ENCODE data around the gene KIF19. TPM values are rescaled to one million over a fixed set of nuclear protein-coding genes. Genes with fewer than 3 reads are reported as not detected.

The KIF19 gene
- total and polyA plus RNA-seq, 4 donors: 0.42 to 2.1 (median 0.83) TPM

DNA sequence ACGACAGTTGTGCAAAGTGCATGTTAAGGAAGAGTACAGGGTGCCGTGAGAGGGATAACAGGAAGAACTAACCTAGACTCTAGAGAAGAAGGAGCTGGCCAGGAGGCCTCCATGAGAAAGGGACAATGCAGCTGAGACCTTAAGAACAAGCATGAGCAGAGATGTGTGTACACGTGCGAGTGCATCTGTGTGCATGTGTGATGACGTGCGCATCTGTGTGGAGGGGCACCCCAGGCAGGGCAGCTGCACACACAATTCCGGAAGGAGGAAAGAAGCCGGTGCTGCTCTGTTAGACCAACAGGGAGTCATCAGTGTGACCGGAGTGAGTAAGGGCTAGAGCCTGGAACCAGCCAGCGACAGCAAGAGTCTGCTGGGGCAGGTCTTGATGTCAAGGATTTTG is 7.6 kb upstream of the KIF19 start:
- Histone ChIP-seq H3K27me3 (ENCODE audit: control insufficient read depth in 4 of 4, insufficient read depth in 4 of 4, low read length in 3 of 4) (peaks cover 0 to 3% (median 0%) of the 10 kb centered on the region in 4 donors), H3K36me3 (ENCODE audit: control insufficient read depth in 4 of 4, insufficient read depth in 3 of 4, low read depth in 1 of 4, low read length in 3 of 4) (no peaks in the 10 kb centered on the region), H3K9ac (ENCODE audit: low read depth in 1 of 2, low read length in 2 of 2) (no peak overlapping the region), H3K27ac (ENCODE audit: low read depth in 1 of 2, low read length in 2 of 2) (no peak overlapping the region), H3K4me3 (ENCODE audit: low read depth in 1 of 3, low read length in 3 of 3) (no peak overlapping the region), H3K4me1 (ENCODE audit: control insufficient read depth in 4 of 4, insufficient read depth in 4 of 4, low read length in 3 of 4) (no peaks in the 10 kb centered on the region), H3K9me3 (ENCODE audit: control insufficient read depth in 4 of 4, low read length in 3 of 4) (no peaks in the 10 kb centered on the region)
- WGBS: 84% methylated on average over 10 of the region's 10 CpGs
- no peak for DNase-seq (ENCODE audit: low spot score)
- TF ChIP-seq RXRA (IDR thresholded peaks at IDR 0.05): no peak

DNA sequence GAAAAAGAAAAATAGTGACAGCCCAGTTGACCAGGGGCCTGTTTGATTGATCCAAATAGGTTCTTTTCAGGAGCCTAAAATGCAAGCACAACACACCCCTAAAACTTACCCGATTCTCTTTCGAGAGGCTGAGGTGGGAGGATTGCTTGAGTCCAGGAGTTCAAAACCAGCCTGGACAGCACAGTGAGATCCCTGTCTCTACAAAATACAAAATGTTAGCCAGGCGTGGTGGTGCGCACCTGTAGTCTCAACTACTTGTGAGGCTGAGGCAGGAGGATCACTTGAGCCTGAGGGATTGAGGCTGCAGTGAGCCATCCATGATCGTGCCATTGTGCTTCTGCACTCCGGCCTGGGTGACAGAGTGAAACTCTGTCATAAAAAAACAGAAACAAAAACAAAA is 1.5 kb upstream of the KIF19 start:
- DNase-seq (ENCODE audit: low spot score): no peak
- Histone ChIP-seq H3K9me3 (ENCODE audit: control insufficient read depth in 4 of 4, low read length in 3 of 4) (no peaks in the 10 kb centered on the region), H3K9ac (ENCODE audit: low read depth in 1 of 2, low read length in 2 of 2) (no peak overlapping the region), H3K4me1 (ENCODE audit: control insufficient read depth in 4 of 4, insufficient read depth in 4 of 4, low read length in 3 of 4) (peaks cover 0 to 15% (median 8%) of the 10 kb centered on the region in 4 donors), H3K36me3 (ENCODE audit: control insufficient read depth in 4 of 4, insufficient read depth in 3 of 4, low read depth in 1 of 4, low read length in 3 of 4) (no peaks in the 10 kb centered on the region), H3K27me3 (ENCODE audit: control insufficient read depth in 4 of 4, insufficient read depth in 4 of 4, low read length in 3 of 4) (peaks cover 0 to 8% (median 6%) of the 10 kb centered on the region in 4 donors), H3K4me3 (ENCODE audit: low read depth in 1 of 3, low read length in 3 of 3) (no peak overlapping the region), H3K27ac (ENCODE audit: low read depth in 1 of 2, low read length in 2 of 2) (no peak overlapping the region)
- WGBS: 86% methylated on average over 6 of the region's 6 CpGs
- TF ChIP-seq TAF1 (conservative IDR thresholded peaks at IDR 0.05) (no peak), NR2F2 (IDR thresholded peaks at IDR 0.05) (no peak), FOXA1 (IDR thresholded peaks at IDR 0.05) (no peak), RAD21 (IDR thresholded peaks at IDR 0.05) (no peak), YY1 (IDR thresholded peaks at IDR 0.05) (no peak), ATF3 (IDR thresholded peaks at IDR 0.05) (no peak), EGR1 (IDR thresholded peaks at IDR 0.05; ENCODE audit: low read depth in 2 of 2) (no peak), ZBTB33 (IDR thresholded peaks at IDR 0.05) (no peak), HNF4G (IDR thresholded peaks at IDR 0.05) (no peak), HNF4A (conservative IDR thresholded peaks at IDR 0.05) (no peak), JUND (IDR thresholded peaks at IDR 0.05) (no peak), GABPA (IDR thresholded peaks at IDR 0.05 in 1 of 2, conservative IDR thresholded peaks at IDR 0.05 in 1 of 2) (no peak), SP1 (IDR thresholded peaks at IDR 0.05) (no peak), RXRA (IDR thresholded peaks at IDR 0.05) (no peak), REST (IDR thresholded peaks at IDR 0.05) (no peak), MAX (IDR thresholded peaks at IDR 0.05) (no peak), FOXA2 (IDR thresholded peaks at IDR 0.05) (no peak)
- TF ChIP-seq, protein P1, sequence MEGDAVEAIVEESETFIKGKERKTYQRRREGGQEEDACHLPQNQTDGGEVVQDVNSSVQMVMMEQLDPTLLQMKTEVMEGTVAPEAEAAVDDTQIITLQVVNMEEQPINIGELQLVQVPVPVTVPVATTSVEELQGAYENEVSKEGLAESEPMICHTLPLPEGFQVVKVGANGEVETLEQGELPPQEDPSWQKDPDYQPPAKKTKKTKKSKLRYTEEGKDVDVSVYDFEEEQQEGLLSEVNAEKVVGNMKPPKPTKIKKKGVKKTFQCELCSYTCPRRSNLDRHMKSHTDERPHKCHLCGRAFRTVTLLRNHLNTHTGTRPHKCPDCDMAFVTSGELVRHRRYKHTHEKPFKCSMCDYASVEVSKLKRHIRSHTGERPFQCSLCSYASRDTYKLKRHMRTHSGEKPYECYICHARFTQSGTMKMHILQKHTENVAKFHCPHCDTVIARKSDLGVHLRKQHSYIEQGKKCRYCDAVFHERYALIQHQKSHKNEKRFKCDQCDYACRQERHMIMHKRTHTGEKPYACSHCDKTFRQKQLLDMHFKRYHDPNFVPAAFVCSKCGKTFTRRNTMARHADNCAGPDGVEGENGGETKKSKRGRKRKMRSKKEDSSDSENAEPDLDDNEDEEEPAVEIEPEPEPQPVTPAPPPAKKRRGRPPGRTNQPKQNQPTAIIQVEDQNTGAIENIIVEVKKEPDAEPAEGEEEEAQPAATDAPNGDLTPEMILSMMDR (IDR thresholded peaks at IDR 0.05; ENCODE audit: low read depth, low read length, missing input control): no peak

All from liver (tissue), 9 donors.